HepG2 (cell line): Measurements from ENCODE around the gene SLC34A3. TPM values are rescaled to one million over a fixed set of nuclear protein-coding genes. Genes with fewer than 3 reads are reported as not detected.

Experiments
- ATAC-seq: fragments of 200-7000 bp; cut with Tn5 transposase; 3 replicates; pipeline ENCODE4 v1.9.1; 2020; ENCODE audit warnings: mild to moderate bottlenecking, moderate library complexity
- BruUV-seq: library from RNA; stranded (reverse); fragments of 400-500 nt; replicated peaks from 2 replicates; lab custom pipeline; 2021; lab: Mats Ljungman, UMichigan
- CTCF ChIA-PET: fragments of 300-600 bp; formaldehyde crosslinking; extraction: SDS; loops from one replicate; lab custom pipeline; 2021; ENCODE audit warnings: low total read pairs, inconsistent platforms, low intra/inter-chr PET ratio; lab: Yijun Ruan, JAX
- POLR2A ChIA-PET: fragments of 350-600 bp; sonication (Branson Sonifier 250); formaldehyde crosslinking; loops from one replicate; lab custom pipeline; 2020; ENCODE audit warnings: antibody characterized with exemption, inconsistent platforms; lab: Yijun Ruan, JAX
- DNase-seq: peaks from one replicate; pipeline ENCODE4 v3.0.0-alpha.2; 2015; ENCODE audit warnings: low spot score
- FAIRE-seq: peaks from 3 replicates; lab custom pipeline; 2011; peaks lifted over from hg19 to GRCh38; lab: Jason Lieb, UNC
- H2AFZ ChIP-seq: one replicate; pipeline ENCODE4 v1.6.1; 2011; ENCODE audit warnings: low read length, inconsistent platforms
- H3K27ac ChIP-seq: fragments of 300-600 bp; 3 replicates; pipeline ENCODE4 v1.8.0; 2011; ENCODE audit warnings: mixed run types, mild to moderate bottlenecking, mixed read lengths, low read length, inconsistent platforms; ENCODE audit not compliant: insufficient read depth; ENCODE audit errors: extremely low read length
- H3K27me3 ChIP-seq, 2 experiments: fragments of 200-600 bp in 1 of 2; 2 replicates in 1 of 2; 3 replicates in 1 of 2; pipeline versions ENCODE4 v1.6.0 to v1.8.0; 2011; ENCODE audit warnings: low read length in 2 of 2, mild to moderate bottlenecking in 2 of 2, moderate library complexity in 2 of 2, inconsistent platforms in 1 of 2; ENCODE audit not compliant: insufficient read depth in 2 of 2, control insufficient read depth in 1 of 2
- H3K36me3 ChIP-seq, 2 experiments: fragments of 200-600 bp in 1 of 2; replicated peaks in 1 of 2; 2 replicates in 1 of 2; 3 replicates in 1 of 2; pipeline versions ENCODE4 v1.5.1 to v1.8.0; 2011; ENCODE audit warnings: low read length in 2 of 2, inconsistent platforms in 1 of 2; ENCODE audit not compliant: insufficient read depth in 2 of 2, control insufficient read depth in 1 of 2
- H3K4me1 ChIP-seq: 2 replicates; pipeline ENCODE4 v1.5.1; 2012; ENCODE audit warnings: low read length, inconsistent platforms; ENCODE audit not compliant: insufficient read depth
- H3K4me2 ChIP-seq: 2 replicates; pipeline ENCODE4 v1.6.0; 2011; ENCODE audit warnings: low read depth, low read length, inconsistent platforms
- H3K4me3 ChIP-seq, 3 experiments: fragments of 200-600 bp in 1 of 3; sonication (generic), shearing (Covaris generic) in 1 of 3; replicated peaks in 1 of 3; 2 replicates each; pipeline ENCODE4 v1.5.1; 2011 to 2016; ENCODE audit warnings: low read length in 3 of 3, inconsistent platforms in 2 of 3, low read depth in 2 of 3, mild to moderate bottlenecking in 2 of 3, control low read depth in 1 of 3, mixed read lengths in 1 of 3; ENCODE audit not compliant: insufficient read depth in 1 of 3
- H3K79me2 ChIP-seq: one replicate; pipeline ENCODE4 v1.6.1; 2011; ENCODE audit warnings: low read length, inconsistent platforms; ENCODE audit not compliant: insufficient read depth
- H3K9ac ChIP-seq: 2 replicates; pipeline ENCODE4 v1.6.0; 2011; ENCODE audit warnings: mild to moderate bottlenecking, low read depth, low read length, inconsistent platforms; ENCODE audit not compliant: insufficient read depth
- H3K9me3 ChIP-seq: 2 replicates; pipeline ENCODE4 v1.5.1; 2012; ENCODE audit warnings: mild to moderate bottlenecking, low read length
- H4K20me1 ChIP-seq: 2 replicates; pipeline ENCODE4 v1.6.0; 2011; ENCODE audit warnings: inconsistent platforms, mild to moderate bottlenecking, low read length, moderate library complexity; ENCODE audit not compliant: insufficient read depth
- AGO2 ChIP-seq: fragments of 200-400 bp; formaldehyde crosslinking; optimal IDR thresholded peaks from 2 replicates; pipeline ENCODE3; 2017; ENCODE audit warnings: mild to moderate bottlenecking, low read depth, low read length, moderate library complexity
- CCDC6 ChIP-seq: sonication (generic); formaldehyde crosslinking; IDR thresholded peaks from 2 replicates; pipeline ENCODE4 v1.8.1; 2022; ENCODE audit warnings: mild to moderate bottlenecking, missing genetic modification reagents, moderate library complexity
- JDP2 ChIP-seq: sonication (generic); formaldehyde crosslinking; IDR thresholded peaks from 2 replicates; pipeline ENCODE4 v1.8.1; 2022; ENCODE audit warnings: missing genetic modification reagents, borderline replicate concordance
- TBX3 ChIP-seq: fragments of 450-650 bp; IDR thresholded peaks from 2 replicates; pipeline ENCODE4 v1.6.1; 2017; ENCODE audit warnings: antibody characterized with exemption, mild to moderate bottlenecking, inconsistent platforms, borderline replicate concordance
- TEF ChIP-seq: sonication (generic); formaldehyde crosslinking; IDR thresholded peaks from 2 replicates; pipeline ENCODE4 v1.5.0; 2020; ENCODE audit warnings: missing genetic modification reagents
- U2AF1 ChIP-seq: fragments of 200-400 bp; formaldehyde crosslinking; optimal IDR thresholded peaks from 2 replicates; pipeline ENCODE3; 2017; ENCODE audit warnings: mild to moderate bottlenecking, low read depth, low read length
- ZNF33A ChIP-seq: sonication (generic); formaldehyde crosslinking; IDR thresholded peaks from 2 replicates; pipeline ENCODE4 v1.5.1; 2020; ENCODE audit warnings: missing genetic modification reagents, mild to moderate bottlenecking, moderate library complexity, borderline replicate concordance
- ZNF432 ChIP-seq: sonication (generic); formaldehyde crosslinking; IDR thresholded peaks from 2 replicates; pipeline ENCODE4 v1.5.0; 2020; ENCODE audit warnings: missing genetic modification reagents, mild to moderate bottlenecking, borderline replicate concordance
- ZNF614 ChIP-seq: IDR thresholded peaks from 2 replicates; pipeline ENCODE4 v1.6.1; 2018; ENCODE audit warnings: missing biosample characterization, missing genetic modification reagents, inconsistent platforms, borderline replicate concordance
- WGBS: methylation state at CpG from one replicate; pipeline ENCODE4 v1.1.6; 2017; ENCODE audit warnings: low lambda C conversion rate; 5-methylcytosine and 5-hydroxymethylcytosine counted together
- in situ Hi-C: cut with HindIII; loops from 2 replicates; pipeline ENCODE4 v1.10.0; 2017; ENCODE audit warnings: low pct_unique_long_range_greater_than_20kb; ENCODE audit not compliant: extremely low pct_ligation_motif_present
- intact Hi-C: fragments of 100-400 bp; cut with micrococcal nuclease; formaldehyde crosslinking; loops from one replicate; pipeline ENCODE4 v1.10.0; 2022; ENCODE audit not compliant: unreplicated experiment
- polyA plus RNA-seq, 8 experiments: library from polyadenylated mRNA; depleted of rRNA in 3 of 8; stranded (reverse) in 7 of 8; unstranded in 1 of 8; fragments of >200 nt; fragmentation: Illumina TruSeq in 4 of 8; extraction: Trizol in 4 of 8; gene quantifications; 2 replicates each; pipeline versions ENCODE4 v1.2.1 to v1.2.3, GENCODE V29; 2011 to 2016; ENCODE audit warnings: low read depth in 4 of 8, missing spikeins in 1 of 8, mixed read lengths in 1 of 8; ENCODE audit not compliant: insufficient read depth in 1 of 8
- total RNA-seq, 5 experiments: library from RNA; depleted of rRNA; stranded (reverse); fragments of >200 nt; fragmentation: Illumina TruSeq; extraction: Trizol; gene quantifications; 2 replicates each; pipeline ENCODE4 v1.2.3, GENCODE V29; 2016; ENCODE audit warnings: low read depth in 1 of 5

Gene SLC34A3
- total and polyA plus RNA-seq, 2 of the 13 experiments (the other 11 are each of a cell fraction or from before 2014, with no cell fraction given) = 0.07 to 1.0 TPM

GRCh38 chr9:137192859-137193258 lies 37.8 kb upstream of the SLC34A3 start (continued):
- no peak for TF ChIP-seq CCDC6

- Histone ChIP-seq H2AFZ (no peak overlapping the region), H4K20me1 (no peaks in the 10 kb centered on the region; the same call in 1 of the 2 replicates), H3K4me2 (no peak overlapping the region), H3K4me3 (no peak overlapping the region), H3K9ac (no peak overlapping the region), H3K36me3 (peaks cover 9 to 14% of the 10 kb centered on the region in 2 experiments; a peak in 3 of 5 replicates), H3K27me3 (no peaks in the 10 kb centered on the region), H3K4me1 (peaks cover 57% of the 10 kb centered on the region), H3K9me3 (no peaks in the 10 kb centered on the region), H3K27ac (no peak overlapping the region), H3K79me2 (peaks cover 46% of the 10 kb centered on the region)
- CTCF ChIA-PET = no interaction called here
- 100% methylated on average over 7 of the region's 14 CpGs for WGBS
- no TSS peak for BruUV-seq
- intact Hi-C loops (no loop called here), in situ Hi-C loops (no loop called here)
- POLR2A ChIA-PET = interaction anchor here (1.9 kb wide), 1 partner anchor 29 kb away, joined by 6 read pairs; no protein-coding TSS in a partner anchor
- no peak for ATAC-seq
- FAIRE-seq = no peak
- TF ChIP-seq TBX3 (no peak), AGO2 (peak; percentile 28)
- TF ChIP-seq, all 625 proteins: peak for 1
- no peak for DNase-seq
Measured at GRCh38 chr9:137193771-137194170, 36.9 kb upstream of the SLC34A3 start.

- Histone ChIP-seq H3K4me1 (peaks cover 57% of the 10 kb centered on the region), H3K27ac (no peak overlapping the region), H3K4me3 (no peak overlapping the region), H2AFZ (no peak overlapping the region), H3K36me3 (peaks cover 9 to 14% of the 10 kb centered on the region in 2 experiments; a peak in 3 of 5 replicates), H3K4me2 (0 out of 2 replicates have a peak overlapping the region, but pooled peaks have one; percentile 90), H3K27me3 (no peaks in the 10 kb centered on the region), H4K20me1 (no peaks in the 10 kb centered on the region; the same call in 1 of the 2 replicates), H3K79me2 (peaks cover 50% of the 10 kb centered on the region), H3K9ac (no peak overlapping the region), H3K9me3 (no peaks in the 10 kb centered on the region)
- ChIA-PET POLR2A (no interaction called here), CTCF (no interaction called here)
- no peak for FAIRE-seq
- 85% methylated on average over 11 of the region's 16 CpGs for WGBS
- in situ Hi-C loops (no loop called here), intact Hi-C loops (no loop called here)
- no peak for ATAC-seq
- no TSS peak for BruUV-seq
- DNase-seq = no peak
- TF ChIP-seq ZNF33A (CRISPR knock-in tag) (no peak), ZNF614 (no peak), ZNF432 (CRISPR knock-in tag) (no peak), JDP2 (CRISPR knock-in tag) (no peak), U2AF1 (no peak), TEF (no peak)
Measured at GRCh38 chr9:137194388-137194787, 36.3 kb upstream of the SLC34A3 start.
